K562 (cell line): ENCODE data around the gene SGSH.

Experiments used
- CBX5 ChIP-seq: IDR thresholded peaks from 2 replicates; pipeline ENCODE4 v1.6.1; 2014; ENCODE audit warnings: low read depth, borderline replicate concordance
- FOXK1 ChIP-seq: sonication (generic); formaldehyde crosslinking; IDR thresholded peaks from 2 replicates; pipeline ENCODE4 v1.8.0; 2022; ENCODE audit warnings: missing genetic modification reagents, mild to moderate bottlenecking, borderline replicate concordance
- HMGXB4 ChIP-seq: sonication (generic); formaldehyde crosslinking; IDR thresholded peaks from 2 replicates; pipeline ENCODE4 v1.8.1; 2023; ENCODE audit warnings: mild to moderate bottlenecking, missing genetic modification reagents
- MAFG ChIP-seq: fragments of 450-650 bp; conservative IDR thresholded peaks from 2 replicates; pipeline ENCODE4 v1.6.1; 2016; ENCODE audit warnings: missing genetic modification characterization, missing compliant biosample characterization
- RAD21 ChIP-seq, 2 experiments: fragments of 250-450 bp in 1 of 2; fragments of 450-650 bp in 1 of 2; sonication (Bioruptor Pico) in 1 of 2; formaldehyde crosslinking in 1 of 2; IDR thresholded peaks in 1 of 2; conservative IDR thresholded peaks in 1 of 2; 2 replicates each; pipeline versions ENCODE4 v1.4.0 to v1.8.0; 2020 to 2022; ENCODE audit warnings: mild to moderate bottlenecking in 2 of 2, moderate library complexity in 1 of 2
- SP2 ChIP-seq: IDR thresholded peaks from 2 replicates; pipeline ENCODE4 v1.6.1; 2011; ENCODE audit warnings: mild to moderate bottlenecking, low read depth, low read length, moderate library complexity; ENCODE audit not compliant: poor library complexity, severe bottlenecking; ENCODE audit errors: extremely low read depth
- TAF1 ChIP-seq: IDR thresholded peaks from 2 replicates; pipeline ENCODE4 v1.6.1; 2011; ENCODE audit warnings: mild to moderate bottlenecking, low read length, moderate library complexity; ENCODE audit not compliant: insufficient read depth, control insufficient read depth, severe bottlenecking; ENCODE audit errors: extremely low read depth
- TEAD4 ChIP-seq, 2 experiments: sonication (generic) in 1 of 2; formaldehyde crosslinking in 1 of 2; IDR thresholded peaks; 2 replicates each; pipeline versions ENCODE4 v1.6.1 to v1.8.0; 2012 to 2022; ENCODE audit warnings: borderline replicate concordance in 1 of 2, inconsistent platforms in 1 of 2, low read length in 1 of 2, mild to moderate bottlenecking in 1 of 2, missing genetic modification reagents in 1 of 2
- YY1 ChIP-seq, 3 experiments: IDR thresholded peaks; 2 replicates each; pipeline ENCODE4 v1.6.1; 2011; ENCODE audit warnings: low read length in 2 of 3, mild to moderate bottlenecking in 2 of 3, moderate library complexity in 2 of 3, borderline replicate concordance in 1 of 3, control low read depth in 1 of 3, low read depth in 1 of 3; ENCODE audit not compliant: insufficient read depth in 3 of 3, insufficient replicate concordance in 2 of 3, control insufficient read depth in 1 of 3, insufficient read length in 1 of 3; ENCODE audit errors: extremely low read depth in 1 of 3
- ZBTB7A ChIP-seq: IDR thresholded peaks from 2 replicates; pipeline ENCODE4 v1.6.1; 2011; ENCODE audit warnings: low read depth, mild to moderate bottlenecking, low read length, moderate library complexity, borderline replicate concordance; ENCODE audit not compliant: control insufficient read depth
- ZNF274 ChIP-seq: IDR thresholded peaks from 2 replicates; pipeline ENCODE4 v1.6.1; 2011; ENCODE audit warnings: low read depth, mild to moderate bottlenecking, low read length, moderate library complexity, borderline replicate concordance

- TF ChIP-seq TAF1: no peak
- TF ChIP-seq CBX5: no peak
- no peak for TF ChIP-seq RAD21 (CRISPR knock-in tag; conservative IDR thresholded peaks at IDR 0.05 in 1 of 2, IDR thresholded peaks at IDR 0.05 in 1 of 2)
- TF ChIP-seq SP2: no peak
- no peak for TF ChIP-seq FOXK1 (CRISPR knock-in tag)
- TF ChIP-seq YY1 (IDR thresholded peaks at IDR 0.05; ENCODE audit: borderline replicate concordance in 1 of 3, control insufficient read depth in 1 of 3, extremely low read depth in 1 of 3, insufficient read depth in 3 of 3, insufficient read length in 1 of 3, insufficient replicate concordance in 2 of 3, low read depth in 1 of 3, low read length in 2 of 3): no peak
- no peak for TF ChIP-seq MAFG (tag)
- TF ChIP-seq TEAD4 (IDR thresholded peaks at IDR 0.05; ENCODE audit: low read length): no peak; the same call in 1 of the 2 replicates
- TF ChIP-seq TEAD4 (CRISPR knock-in tag; IDR thresholded peaks at IDR 0.05; ENCODE audit: borderline replicate concordance): no peak
- TF ChIP-seq ZBTB7A: peak; percentile 4; the same call in 1 of the 2 replicates
- no peak for TF ChIP-seq HMGXB4 (CRISPR knock-in tag)
- no peak for TF ChIP-seq ZNF274
These were observed 42.2 kb upstream of the SGSH start for GRCh38 chr17:80262291-80262690.
